KG1 (cell line): ENCODE measurements around the gene PLCB3.

ENCODE experiments used
- DNase-seq: peaks from one replicate; lab custom pipeline; 2025; lab: John Stamatoyannopoulos, UW

PLCB3 gene

GRCh38 chr11:64267207-64267945, 16.0 kb downstream of the PLCB3 start:
- DNase-seq: no peak

- no peak for DNase-seq
These were observed 16.9 kb downstream of the PLCB3 start for GRCh38 chr11:64268025-64268892.

GRCh38 chr11:64268893-64269539, 17.7 kb downstream of the PLCB3 start:
- DNase-seq: no peak

- peak; percentile 99 for DNase-seq
These were observed 18.4 kb downstream of the PLCB3 start for GRCh38 chr11:64269540-64270220.

GRCh38 chr11:64275031-64275800, 23.9 kb downstream of the PLCB3 start:
- DNase-seq: no peak

- no peak for DNase-seq
These were observed 24.5 kb downstream of the PLCB3 start for GRCh38 chr11:64275841-64276240.

GRCh38 chr11:64276653-64277431, 25.5 kb downstream of the PLCB3 start:
- DNase-seq: no peak

GRCh38 chr11:64278576-64279190, 27.4 kb downstream of the PLCB3 start:
- no peak for DNase-seq

- no peak for DNase-seq
These were observed 30.8 kb downstream of the PLCB3 start for GRCh38 chr11:64281957-64282770.

GRCh38 chr11:64283092-64283491, 31.8 kb downstream of the PLCB3 start:
- no peak for DNase-seq

GRCh38 chr11:64284048-64284961, 33.0 kb downstream of the PLCB3 start, which contains the start of gene BAD:
BAD (minus strand) TSS chr11:64284665; CDS start chr11:64284368, 297 bp downstream.
- peak; percentile 97 for DNase-seq

- peak; percentile 99 for DNase-seq
These were observed 33.9 kb downstream of the PLCB3 start, which contains the start of gene GPR137 for GRCh38 chr11:64284962-64285884. GPR137 (plus strand) TSS chr11:64285848; CDS start chr11:64286525, 677 bp downstream.

GRCh38 chr11:64285885-64286800, 34.8 kb downstream of the PLCB3 start:
- DNase-seq: peak; percentile 36

GRCh38 chr11:64286801-64287159, 35.5 kb downstream of the PLCB3 start:
- no peak for DNase-seq

GRCh38 chr11:64287676-64288352, 36.5 kb downstream of the PLCB3 start:
- DNase-seq: no peak
